ENCODE measurements around the gene SLC4A2. TPM values are rescaled to one million over a fixed set of nuclear protein-coding genes. Genes with fewer than 3 reads are reported as not detected.

SLC4A2 gene
- total RNA-seq, 4 donors from 2014 or later: 48.5 to 109 (median 69.0) TPM

- TF ChIP-seq, protein P1, sequence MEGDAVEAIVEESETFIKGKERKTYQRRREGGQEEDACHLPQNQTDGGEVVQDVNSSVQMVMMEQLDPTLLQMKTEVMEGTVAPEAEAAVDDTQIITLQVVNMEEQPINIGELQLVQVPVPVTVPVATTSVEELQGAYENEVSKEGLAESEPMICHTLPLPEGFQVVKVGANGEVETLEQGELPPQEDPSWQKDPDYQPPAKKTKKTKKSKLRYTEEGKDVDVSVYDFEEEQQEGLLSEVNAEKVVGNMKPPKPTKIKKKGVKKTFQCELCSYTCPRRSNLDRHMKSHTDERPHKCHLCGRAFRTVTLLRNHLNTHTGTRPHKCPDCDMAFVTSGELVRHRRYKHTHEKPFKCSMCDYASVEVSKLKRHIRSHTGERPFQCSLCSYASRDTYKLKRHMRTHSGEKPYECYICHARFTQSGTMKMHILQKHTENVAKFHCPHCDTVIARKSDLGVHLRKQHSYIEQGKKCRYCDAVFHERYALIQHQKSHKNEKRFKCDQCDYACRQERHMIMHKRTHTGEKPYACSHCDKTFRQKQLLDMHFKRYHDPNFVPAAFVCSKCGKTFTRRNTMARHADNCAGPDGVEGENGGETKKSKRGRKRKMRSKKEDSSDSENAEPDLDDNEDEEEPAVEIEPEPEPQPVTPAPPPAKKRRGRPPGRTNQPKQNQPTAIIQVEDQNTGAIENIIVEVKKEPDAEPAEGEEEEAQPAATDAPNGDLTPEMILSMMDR (IDR thresholded peaks at IDR 0.05): no peak
- no peak for TF ChIP-seq POLR2A (IDR thresholded peaks at IDR 0.05)
- intact Hi-C loops (cut with DNase I): no loop called here
- Histone ChIP-seq H3K36me3 (no peaks in the 10 kb centered on the region), H3K9me3 (no peaks in the 10 kb centered on the region), H3K27me3 (no peaks in the 10 kb centered on the region), H3K4me3 (replicated peaks in 1 of 3) (peak overlapping the region; percentile 73 to 86 (median 77)), H3K4me1 (peaks cover 31 to 46% of the 10 kb centered on the region in 2 donors), H3K27ac (peak overlapping the region; percentile 68 to 94 (median 94))
- no peak for DNase-seq
- 56 to 57% methylated on average over 30 to 36 of the region's 42 CpGs for WGBS, 2 donors
Measured at GRCh38 chr7:151082141-151083070, 23.0 kb downstream of the SLC4A2 start.

DNA sequence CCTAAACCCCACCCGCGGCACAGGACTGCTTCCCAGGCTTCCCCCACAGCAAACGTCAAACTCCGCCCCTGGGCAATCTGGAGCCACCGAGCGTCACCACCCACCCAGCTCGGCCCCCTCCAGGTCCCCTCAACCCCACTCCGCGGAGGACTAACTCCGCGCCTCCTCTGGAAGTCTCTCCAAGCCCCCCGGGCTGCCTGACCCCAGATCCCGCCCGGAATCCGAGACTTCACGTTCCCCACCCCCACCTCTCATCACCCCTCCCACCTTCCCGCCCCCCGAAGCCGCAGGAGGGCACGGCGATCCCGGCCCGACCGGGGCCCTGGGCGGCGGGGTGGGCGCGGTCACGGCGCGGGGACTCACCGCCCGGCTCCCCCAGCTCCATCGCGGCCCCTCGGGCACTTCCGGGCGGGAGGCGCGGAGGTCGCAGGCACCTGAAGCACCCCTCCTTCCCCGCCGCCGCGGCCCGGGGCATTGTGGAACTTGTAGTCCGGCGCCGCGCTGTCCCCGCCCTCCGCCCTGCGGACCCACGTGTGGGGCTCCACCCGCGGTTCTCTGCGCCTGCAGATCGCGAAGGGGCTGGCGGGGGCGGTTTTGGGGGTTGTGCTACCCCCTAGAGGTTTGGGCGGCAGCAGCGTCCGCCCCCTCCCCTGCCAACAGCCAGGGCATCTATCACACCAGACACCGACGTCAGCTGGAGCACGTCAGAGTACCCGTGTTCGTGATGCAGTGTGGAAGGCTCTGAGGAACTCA lies 23.9 kb downstream of the SLC4A2 start, which contains the start of gene TMUB1:
TSS of gene TMUB1 (minus strand) at position 423 of the 753 bp plus-strand sequence. CDS start 930 bp downstream, outside the sequence.
- Histone ChIP-seq H3K27ac (peak within 1 kb of the TSS; percentile 68 to 94 (median 75)), H3K36me3 (no peaks in the 10 kb centered on the region), H3K27me3 (no peaks in the 10 kb centered on the region), H3K9me3 (no peaks in the 10 kb centered on the region), H3K4me1 (peaks cover 37 to 54% of the 10 kb centered on the region in 2 donors), H3K4me3 (replicated peaks in 1 of 3) (peak within 1 kb of the TSS; percentile 73 to 86 (median 77))
- WGBS, 2 donors: 0% methylated on average over 6 to 10 of the region's 69 CpGs
- intact Hi-C loops (cut with DNase I): no loop called here
- peak; percentile 77 to 79 for DNase-seq
- TF ChIP-seq, protein P1 (IDR thresholded peaks at IDR 0.05): no peak
- TF ChIP-seq POLR2A (IDR thresholded peaks at IDR 0.05): peak in 1 of 2 donors; percentile 66

DNA sequence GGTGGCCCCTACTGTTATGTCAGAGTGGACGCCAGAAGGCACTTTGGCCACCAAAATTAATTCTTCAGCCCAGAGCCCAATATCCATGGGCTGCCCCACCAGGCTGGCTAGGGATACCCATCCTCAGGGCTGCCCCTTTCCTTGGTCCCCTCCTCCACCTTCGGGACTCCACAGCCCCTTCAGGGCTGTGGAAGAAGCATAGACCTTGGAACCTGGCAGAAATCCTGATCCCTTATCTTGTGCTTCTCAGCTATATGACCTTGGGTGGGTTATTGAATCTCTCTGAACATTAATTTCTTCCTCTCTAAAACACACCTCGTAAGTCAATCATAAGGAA lies 24.4 kb downstream of the SLC4A2 start:
- H3K4me3 ChIP-seq (replicated peaks in 1 of 3): peak overlapping the region in 1 of 3 donors; percentile 77
- peak overlapping the region in 1 of 3 donors; percentile 94 for H3K27ac ChIP-seq
- H3K4me1 ChIP-seq: peaks cover 37 to 56% of the 10 kb centered on the region in 2 donors
- TF ChIP-seq, protein P1 (IDR thresholded peaks at IDR 0.05): no peak
- TF ChIP-seq POLR2A (IDR thresholded peaks at IDR 0.05): no peak
- H3K27me3 ChIP-seq: no peaks in the 10 kb centered on the region
- WGBS, 2 donors: 33% methylated on average over 3 of the region's 3 CpGs
- intact Hi-C loops (cut with DNase I): no loop called here
- H3K36me3 ChIP-seq: no peaks in the 10 kb centered on the region
- H3K9me3 ChIP-seq: no peaks in the 10 kb centered on the region
- no peak for DNase-seq

DNA sequence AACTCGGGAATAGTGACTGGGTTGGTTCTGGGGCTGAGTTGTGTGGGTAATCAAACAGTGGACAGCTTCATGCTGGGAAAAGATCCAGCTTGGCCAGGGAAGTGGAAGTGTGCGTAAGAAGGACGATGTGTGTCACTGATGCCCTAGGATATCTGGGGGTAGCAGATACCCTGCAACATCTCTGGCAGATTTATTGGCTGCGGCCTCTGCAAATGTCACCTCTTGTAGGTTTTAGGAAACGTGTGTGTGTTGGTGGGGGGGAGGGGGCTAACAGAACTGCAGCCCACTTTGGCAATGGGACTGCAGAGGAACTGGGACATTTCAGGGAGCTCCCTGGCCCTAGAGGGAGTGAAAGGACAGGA lies 25.9 kb downstream of the SLC4A2 start:
- H3K27me3 ChIP-seq: no peaks in the 10 kb centered on the region
- no peaks in the 10 kb centered on the region for H3K9me3 ChIP-seq
- intact Hi-C loops (cut with DNase I): no loop called here
- 42 to 61% methylated on average over 5 of the region's 5 CpGs for WGBS, 2 donors
- H3K36me3 ChIP-seq: no peaks in the 10 kb centered on the region
- DNase-seq: no peak
- TF ChIP-seq, protein P1 (IDR thresholded peaks at IDR 0.05): no peak
- peaks cover 31 to 57% of the 10 kb centered on the region in 2 donors for H3K4me1 ChIP-seq
- H3K4me3 ChIP-seq (replicated peaks in 1 of 3): peak overlapping the region in 1 of 3 donors; percentile 21
- peak overlapping the region in 2 of 3 donors; percentile 71 to 87 for H3K27ac ChIP-seq
